Right lobe of liver (tissue), 4 donors: ENCODE results near the gene LRMDA.

ENCODE experiments used
- CTCF ChIP-seq, 4 donors: fragments of 200-600 bp in 3 of 4; fragments of 450-650 bp in 1 of 4; IDR thresholded peaks; one replicate each; pipeline versions ENCODE4 v1.5.1 to v1.8.0; 2016 to 2022; ENCODE audit warnings: antibody characterized with exemption in 4 of 4, mild to moderate bottlenecking in 2 of 4
- POLR2A ChIP-seq: fragments of 450-650 bp; IDR thresholded peaks from one replicate; pipeline ENCODE4 v1.6.1; 2017; ENCODE audit warnings: antibody characterized with exemption, mild to moderate bottlenecking
- donor health status: DM: no; HTN: no; CAD: no.
- donor health status: DM: no; HTN: no; CAD: no.
- donor health status: DM: no; HTN: yes; CAD: no.

GRCh38 chr10:75859141-75859540, 427.7 kb downstream of the LRMDA start:
- TF ChIP-seq CTCF (IDR thresholded peaks at IDR 0.05) (no peak), POLR2A (no peak)
